Endothelial cell of umbilical vein (primary cell): ENCODE data around the gene APBA2.

Experiments
- EZH2 ChIP-seq: IDR thresholded peaks from 2 replicates; pipeline ENCODE4 v1.6.1; 2012; ENCODE audit warnings: borderline replicate concordance, low read depth, mild to moderate bottlenecking, moderate library complexity, low read length, inconsistent platforms; ENCODE audit not compliant: severe bottlenecking
- FOS ChIP-seq: IDR thresholded peaks from 2 replicates; pipeline ENCODE4 v1.6.1; 2011; ENCODE audit warnings: mild to moderate bottlenecking, low read length, moderate library complexity, borderline replicate concordance; ENCODE audit not compliant: insufficient read depth
- GATA2 ChIP-seq: IDR thresholded peaks from 2 replicates; pipeline ENCODE4 v1.7.0; 2011; ENCODE audit warnings: low read depth, mild to moderate bottlenecking, moderate library complexity, mixed read lengths, low read length; ENCODE audit not compliant: insufficient read length, insufficient read depth
- MYC ChIP-seq: IDR thresholded peaks from one replicate; pipeline ENCODE4 v1.6.1; 2011; ENCODE audit warnings: mild to moderate bottlenecking, low read depth, low read length
- POLR2A ChIP-seq: IDR thresholded peaks from 2 replicates; pipeline ENCODE4 v1.6.1; 2012; ENCODE audit warnings: low read depth, mild to moderate bottlenecking, control low read depth, low read length
- POLR2AphosphoS5 ChIP-seq: IDR thresholded peaks from 2 replicates; pipeline ENCODE4 v1.6.1; 2012; ENCODE audit warnings: low read depth, mild to moderate bottlenecking, control low read depth, low read length, moderate library complexity; ENCODE audit not compliant: insufficient read depth
- TF ChIP-seq, protein P1 (sequence below), 2 donors: IDR thresholded peaks; 1 replicate in 1 of 2; 2 replicates in 1 of 2; pipeline ENCODE4 v1.5.1; 2011; ENCODE audit warnings: low read length in 2 of 2, mild to moderate bottlenecking in 2 of 2, moderate library complexity in 2 of 2, control low read depth in 1 of 2, inconsistent platforms in 1 of 2, low read depth in 1 of 2; ENCODE audit not compliant: insufficient read depth in 1 of 2; ENCODE audit errors: extremely low read depth in 1 of 2
- TF ChIP-seq, protein P2 (sequence below): IDR thresholded peaks from 2 replicates; pipeline ENCODE4 v1.6.1; 2011; ENCODE audit not compliant: insufficient read depth, insufficient read length

DNA sequence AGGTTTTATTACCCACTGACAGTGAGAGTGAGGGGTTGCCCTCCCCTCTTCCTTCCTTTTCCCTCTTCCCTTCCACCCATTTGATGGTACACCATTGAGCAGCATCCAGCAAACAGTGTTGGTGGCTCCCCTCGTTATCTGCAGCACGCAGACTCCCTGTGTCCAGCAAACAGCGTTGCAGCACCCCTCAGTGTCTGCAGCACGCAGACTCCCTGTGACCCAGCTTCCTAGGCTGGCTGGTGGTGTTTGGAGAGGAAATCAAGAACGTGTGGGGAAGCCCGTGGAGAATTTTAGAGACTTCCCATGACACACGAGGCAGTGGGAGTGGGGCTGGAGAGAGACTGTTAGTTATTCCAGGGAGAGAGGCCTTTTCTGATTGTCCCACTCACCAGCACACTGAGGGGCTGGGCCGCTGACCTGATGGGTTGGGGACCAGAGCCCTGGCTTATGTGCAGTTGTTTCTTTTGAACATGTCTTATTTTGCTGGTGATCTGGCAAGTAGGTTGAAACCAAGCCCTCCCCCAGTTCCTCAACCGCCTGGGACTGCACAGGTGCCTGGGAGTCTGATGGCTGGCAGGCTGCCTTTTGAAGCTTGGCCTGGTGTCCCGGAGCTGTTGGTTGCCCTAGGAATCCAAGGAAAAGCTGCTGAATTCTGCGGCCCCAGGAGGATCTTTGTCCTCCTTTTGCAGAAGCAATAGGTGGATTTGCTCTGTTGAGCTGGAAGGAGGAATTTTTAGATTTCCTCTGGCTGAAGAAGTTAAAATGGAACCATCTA lies 19.0 kb downstream of the APBA2 start:
- TF ChIP-seq, protein P1, sequence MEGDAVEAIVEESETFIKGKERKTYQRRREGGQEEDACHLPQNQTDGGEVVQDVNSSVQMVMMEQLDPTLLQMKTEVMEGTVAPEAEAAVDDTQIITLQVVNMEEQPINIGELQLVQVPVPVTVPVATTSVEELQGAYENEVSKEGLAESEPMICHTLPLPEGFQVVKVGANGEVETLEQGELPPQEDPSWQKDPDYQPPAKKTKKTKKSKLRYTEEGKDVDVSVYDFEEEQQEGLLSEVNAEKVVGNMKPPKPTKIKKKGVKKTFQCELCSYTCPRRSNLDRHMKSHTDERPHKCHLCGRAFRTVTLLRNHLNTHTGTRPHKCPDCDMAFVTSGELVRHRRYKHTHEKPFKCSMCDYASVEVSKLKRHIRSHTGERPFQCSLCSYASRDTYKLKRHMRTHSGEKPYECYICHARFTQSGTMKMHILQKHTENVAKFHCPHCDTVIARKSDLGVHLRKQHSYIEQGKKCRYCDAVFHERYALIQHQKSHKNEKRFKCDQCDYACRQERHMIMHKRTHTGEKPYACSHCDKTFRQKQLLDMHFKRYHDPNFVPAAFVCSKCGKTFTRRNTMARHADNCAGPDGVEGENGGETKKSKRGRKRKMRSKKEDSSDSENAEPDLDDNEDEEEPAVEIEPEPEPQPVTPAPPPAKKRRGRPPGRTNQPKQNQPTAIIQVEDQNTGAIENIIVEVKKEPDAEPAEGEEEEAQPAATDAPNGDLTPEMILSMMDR (IDR thresholded peaks at IDR 0.05; ENCODE audit: extremely low read depth in 1 of 2, insufficient read depth in 1 of 2, low read depth in 1 of 2, low read length in 2 of 2): no peak
- TF ChIP-seq POLR2A: no peak
- TF ChIP-seq EZH2: no peak
- TF ChIP-seq, protein P2, sequence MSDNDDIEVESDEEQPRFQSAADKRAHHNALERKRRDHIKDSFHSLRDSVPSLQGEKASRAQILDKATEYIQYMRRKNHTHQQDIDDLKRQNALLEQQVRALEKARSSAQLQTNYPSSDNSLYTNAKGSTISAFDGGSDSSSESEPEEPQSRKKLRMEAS: no peak
- TF ChIP-seq POLR2AphosphoS5: no peak
- TF ChIP-seq FOS: no peak
- no peak for TF ChIP-seq MYC
- no peak for TF ChIP-seq GATA2
